Ishikawa (cell line): ENCODE results near the gene SMIM17.

Experiments used
- CEBPB ChIP-seq: IDR thresholded peaks from 2 replicates; pipeline ENCODE4 v1.6.1; 2012
- EGR1 ChIP-seq: IDR thresholded peaks from 2 replicates; pipeline ENCODE4 v1.6.1; 2012
- EP300 ChIP-seq: IDR thresholded peaks from 2 replicates; pipeline ENCODE4 v1.6.1; 2012; ENCODE audit warnings: borderline replicate concordance
- FOXM1 ChIP-seq: IDR thresholded peaks from 2 replicates; pipeline ENCODE4 v1.6.1; 2012; ENCODE audit warnings: low read depth, borderline replicate concordance
- NFIC ChIP-seq: IDR thresholded peaks from 2 replicates; pipeline ENCODE4 v1.6.1; 2012
- RAD21 ChIP-seq: IDR thresholded peaks from 2 replicates; pipeline ENCODE4 v1.6.1; 2012; ENCODE audit warnings: low read depth
- TAF1 ChIP-seq: IDR thresholded peaks from 2 replicates; pipeline ENCODE4 v1.6.1; 2012; ENCODE audit warnings: low read depth, mild to moderate bottlenecking
- TCF12 ChIP-seq: IDR thresholded peaks from 2 replicates; pipeline ENCODE4 v1.6.1; 2012; ENCODE audit warnings: low read depth
- YY1 ChIP-seq: IDR thresholded peaks from 2 replicates; pipeline ENCODE4 v1.6.1; 2012; ENCODE audit warnings: low read depth
- TF ChIP-seq, protein P1 (sequence below): IDR thresholded peaks from 2 replicates; pipeline ENCODE4 v1.6.1; 2012
- TF ChIP-seq, protein P2 (sequence below): IDR thresholded peaks from 2 replicates; pipeline ENCODE4 v1.6.1; 2012; ENCODE audit warnings: low read depth, mild to moderate bottlenecking

GRCh38 chr19:56670401-56670960 is 27.5 kb downstream of the SMIM17 start:
- TF ChIP-seq, protein P1, sequence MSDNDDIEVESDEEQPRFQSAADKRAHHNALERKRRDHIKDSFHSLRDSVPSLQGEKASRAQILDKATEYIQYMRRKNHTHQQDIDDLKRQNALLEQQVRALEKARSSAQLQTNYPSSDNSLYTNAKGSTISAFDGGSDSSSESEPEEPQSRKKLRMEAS, result no peak
- TF ChIP-seq FOXM1, result no peak
- TF ChIP-seq TCF12, result no peak
- no peak for TF ChIP-seq YY1
- no peak for TF ChIP-seq EP300
- TF ChIP-seq CEBPB, result no peak
- no peak for TF ChIP-seq TAF1
- TF ChIP-seq NFIC, result no peak
- TF ChIP-seq, protein P2, sequence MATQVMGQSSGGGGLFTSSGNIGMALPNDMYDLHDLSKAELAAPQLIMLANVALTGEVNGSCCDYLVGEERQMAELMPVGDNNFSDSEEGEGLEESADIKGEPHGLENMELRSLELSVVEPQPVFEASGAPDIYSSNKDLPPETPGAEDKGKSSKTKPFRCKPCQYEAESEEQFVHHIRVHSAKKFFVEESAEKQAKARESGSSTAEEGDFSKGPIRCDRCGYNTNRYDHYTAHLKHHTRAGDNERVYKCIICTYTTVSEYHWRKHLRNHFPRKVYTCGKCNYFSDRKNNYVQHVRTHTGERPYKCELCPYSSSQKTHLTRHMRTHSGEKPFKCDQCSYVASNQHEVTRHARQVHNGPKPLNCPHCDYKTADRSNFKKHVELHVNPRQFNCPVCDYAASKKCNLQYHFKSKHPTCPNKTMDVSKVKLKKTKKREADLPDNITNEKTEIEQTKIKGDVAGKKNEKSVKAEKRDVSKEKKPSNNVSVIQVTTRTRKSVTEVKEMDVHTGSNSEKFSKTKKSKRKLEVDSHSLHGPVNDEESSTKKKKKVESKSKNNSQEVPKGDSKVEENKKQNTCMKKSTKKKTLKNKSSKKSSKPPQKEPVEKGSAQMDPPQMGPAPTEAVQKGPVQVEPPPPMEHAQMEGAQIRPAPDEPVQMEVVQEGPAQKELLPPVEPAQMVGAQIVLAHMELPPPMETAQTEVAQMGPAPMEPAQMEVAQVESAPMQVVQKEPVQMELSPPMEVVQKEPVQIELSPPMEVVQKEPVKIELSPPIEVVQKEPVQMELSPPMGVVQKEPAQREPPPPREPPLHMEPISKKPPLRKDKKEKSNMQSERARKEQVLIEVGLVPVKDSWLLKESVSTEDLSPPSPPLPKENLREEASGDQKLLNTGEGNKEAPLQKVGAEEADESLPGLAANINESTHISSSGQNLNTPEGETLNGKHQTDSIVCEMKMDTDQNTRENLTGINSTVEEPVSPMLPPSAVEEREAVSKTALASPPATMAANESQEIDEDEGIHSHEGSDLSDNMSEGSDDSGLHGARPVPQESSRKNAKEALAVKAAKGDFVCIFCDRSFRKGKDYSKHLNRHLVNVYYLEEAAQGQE, result no peak
- no peak for TF ChIP-seq RAD21
- no peak for TF ChIP-seq EGR1
